Subcutaneous adipose tissue (tissue), 4 donors: ENCODE measurements around the gene ARNT2. TPM values are rescaled to one million over a fixed set of nuclear protein-coding genes. Genes with fewer than 3 reads are reported as not detected.

ENCODE experiments used
- CTCF ChIP-seq: fragments of 450-650 bp; IDR thresholded peaks from one replicate; pipeline ENCODE4 v1.5.1; 2016; ENCODE audit warnings: low read depth, mild to moderate bottlenecking, control low read depth, antibody characterized with exemption, moderate library complexity
- total RNA-seq, 4 donors: library from RNA; depleted of rRNA; stranded (reverse); fragments of >200 nt; gene quantifications; one replicate each; pipeline ENCODE4 v1.1.0, GENCODE V29; 2016

The ARNT2 gene
- total RNA-seq, 4 donors from 2014 or later: 0.16 to 4.3 (median 2.3) TPM

DNA sequence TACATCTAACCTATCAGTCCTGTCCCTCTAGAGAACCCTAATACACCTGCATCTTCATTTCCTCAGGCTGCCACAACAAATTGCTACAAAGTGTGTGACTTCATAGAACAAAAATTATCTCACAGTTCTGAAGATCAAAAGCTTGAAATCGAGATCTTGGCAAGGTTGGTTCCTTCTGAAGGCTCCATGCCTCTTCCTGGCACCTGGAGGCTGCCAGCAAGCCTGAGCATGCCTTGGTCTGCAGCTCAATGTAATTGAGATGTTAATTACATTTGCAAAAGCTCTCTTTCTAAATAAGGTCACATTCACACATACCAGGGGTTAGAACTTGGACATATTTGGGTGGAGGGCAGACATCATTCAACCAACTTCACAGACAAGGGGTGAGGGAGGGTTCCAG, 204.5 kb downstream of the ARNT2 start:
- TF ChIP-seq CTCF: no peak

GRCh38 chr15:80609091-80609490, 204.9 kb downstream of the ARNT2 start:
- TF ChIP-seq CTCF: no peak

- TF ChIP-seq CTCF: no peak
Observed at GRCh38 chr15:80609512-80609946, 205.3 kb downstream of the ARNT2 start.

- no peak for TF ChIP-seq CTCF
Observed at GRCh38 chr15:80611543-80612080, 207.4 kb downstream of the ARNT2 start.

GRCh38 chr15:80612118-80612823, 208.1 kb downstream of the ARNT2 start:
- no peak for TF ChIP-seq CTCF

DNA sequence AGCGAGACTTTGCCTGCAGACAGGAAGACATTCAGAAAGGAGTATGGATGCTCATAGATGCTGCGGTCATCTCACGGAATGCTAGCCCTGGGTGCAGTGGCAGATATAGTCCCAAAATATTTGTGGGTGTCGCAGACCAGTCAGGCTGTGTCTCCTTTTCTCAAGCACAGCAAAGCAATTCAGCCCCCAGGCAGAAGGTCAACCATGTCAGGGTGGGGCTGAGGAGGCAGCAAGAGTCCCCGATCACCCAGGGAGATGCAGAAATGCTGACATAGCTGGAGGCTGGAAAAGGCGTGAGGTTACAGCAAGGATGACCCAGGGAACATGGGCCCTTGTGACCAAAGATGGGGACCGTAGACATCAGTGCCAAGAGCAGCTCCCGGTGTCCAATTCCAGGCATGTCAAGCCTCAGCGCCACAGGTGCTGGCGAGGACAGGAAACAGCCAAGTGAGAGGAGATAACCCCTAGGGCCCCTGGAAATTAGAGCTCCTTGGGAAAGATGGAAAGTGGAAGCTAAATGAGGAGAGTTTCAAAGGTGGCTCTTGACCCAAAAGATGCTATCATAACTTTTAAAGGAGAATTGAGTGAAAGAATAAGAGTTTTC, 209.7 kb downstream of the ARNT2 start:
- no peak for TF ChIP-seq CTCF

GRCh38 chr15:80614711-80615360, 210.7 kb downstream of the ARNT2 start:
- no peak for TF ChIP-seq CTCF
